GM18505 (cell line): Measurements from ENCODE around the gene SCN4B.

Source experiments
- ATAC-seq: cut with Tn5 transposase; IDR thresholded peaks from one replicate; pipeline ENCODE4 v1.9.1; 2021; ENCODE audit not compliant: unreplicated experiment
- POLR2A ChIP-seq: IDR thresholded peaks from 4 replicates; pipeline ENCODE4 v1.6.1; 2011; ENCODE audit warnings: borderline replicate concordance; ENCODE audit not compliant: insufficient read depth, insufficient read length; ENCODE audit errors: extremely low read depth

Gene SCN4B

GRCh38 chr11:118105657-118106305 lies 46.8 kb downstream of the SCN4B start:
- ATAC-seq, result no peak
- TF ChIP-seq POLR2A, result no peak

- ATAC-seq, result no peak
- no peak for TF ChIP-seq POLR2A
Measured at GRCh38 chr11:118104491-118104890, 48.1 kb downstream of the SCN4B start.

GRCh38 chr11:118102721-118103261 lies 49.8 kb downstream of the SCN4B start:
- no peak for TF ChIP-seq POLR2A
- no peak for ATAC-seq

DNA sequence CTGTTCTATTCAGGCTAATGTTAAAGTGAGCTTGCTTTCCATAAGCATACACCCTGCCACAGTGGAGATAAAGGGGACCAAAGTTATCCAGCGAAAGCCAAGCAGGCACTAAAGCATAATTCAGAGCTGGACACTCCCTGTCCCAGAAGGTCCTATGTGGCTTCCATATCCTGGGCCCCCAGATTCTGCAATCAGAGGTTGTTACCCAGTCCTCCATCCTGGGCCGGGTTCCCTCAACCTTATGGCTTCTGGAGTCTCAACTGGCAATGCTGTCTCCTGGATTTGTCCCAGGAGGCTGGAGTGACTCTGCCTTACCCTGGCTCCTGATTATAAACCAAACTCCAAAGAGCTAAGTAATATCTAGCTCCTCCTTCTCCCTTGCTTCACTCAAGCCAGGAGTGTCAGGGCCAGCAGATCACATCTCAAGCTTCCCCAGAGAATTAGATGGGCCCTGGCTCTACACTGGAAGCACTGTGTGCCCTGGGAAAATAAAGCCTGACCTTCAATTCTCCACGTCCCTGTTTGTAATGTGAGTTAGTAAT lies 51.9 kb downstream of the SCN4B start:
- TF ChIP-seq POLR2A, result no peak
- no peak for ATAC-seq

DNA sequence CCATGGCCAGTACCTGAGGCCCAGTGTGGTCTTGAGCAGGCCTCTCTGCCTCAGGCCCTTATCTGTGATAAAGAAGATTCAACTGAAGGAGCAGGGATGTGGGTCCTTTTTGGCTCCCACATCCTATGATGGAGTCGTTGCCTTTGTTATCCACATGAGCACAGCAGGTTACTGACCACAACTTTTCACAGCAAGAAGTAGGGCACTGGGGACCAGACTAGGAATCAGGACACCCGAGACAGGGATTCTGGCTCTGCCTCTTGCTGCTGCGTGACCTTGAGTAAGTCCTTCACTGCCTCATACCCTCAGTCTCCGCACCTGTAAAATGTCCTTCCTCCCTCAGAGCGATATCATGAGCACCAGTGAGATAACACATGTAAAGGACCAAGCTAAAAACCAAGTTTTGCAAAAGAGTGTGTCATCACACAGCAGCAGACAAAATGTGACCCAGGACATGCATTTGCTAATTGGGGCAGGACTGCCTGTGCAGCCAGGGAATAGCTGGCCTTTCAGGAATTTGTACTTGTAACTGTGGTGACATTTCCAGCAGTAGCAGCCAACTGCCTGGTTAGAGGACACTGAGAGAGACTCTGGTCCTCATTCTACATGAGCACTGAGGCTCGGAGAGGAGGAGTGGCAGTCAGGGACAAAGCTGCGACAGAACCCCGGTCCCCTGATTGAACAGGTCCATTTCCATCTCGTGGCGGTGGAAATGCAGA lies 52.6 kb downstream of the SCN4B start:
- no peak for ATAC-seq
- TF ChIP-seq POLR2A, result no peak

DNA sequence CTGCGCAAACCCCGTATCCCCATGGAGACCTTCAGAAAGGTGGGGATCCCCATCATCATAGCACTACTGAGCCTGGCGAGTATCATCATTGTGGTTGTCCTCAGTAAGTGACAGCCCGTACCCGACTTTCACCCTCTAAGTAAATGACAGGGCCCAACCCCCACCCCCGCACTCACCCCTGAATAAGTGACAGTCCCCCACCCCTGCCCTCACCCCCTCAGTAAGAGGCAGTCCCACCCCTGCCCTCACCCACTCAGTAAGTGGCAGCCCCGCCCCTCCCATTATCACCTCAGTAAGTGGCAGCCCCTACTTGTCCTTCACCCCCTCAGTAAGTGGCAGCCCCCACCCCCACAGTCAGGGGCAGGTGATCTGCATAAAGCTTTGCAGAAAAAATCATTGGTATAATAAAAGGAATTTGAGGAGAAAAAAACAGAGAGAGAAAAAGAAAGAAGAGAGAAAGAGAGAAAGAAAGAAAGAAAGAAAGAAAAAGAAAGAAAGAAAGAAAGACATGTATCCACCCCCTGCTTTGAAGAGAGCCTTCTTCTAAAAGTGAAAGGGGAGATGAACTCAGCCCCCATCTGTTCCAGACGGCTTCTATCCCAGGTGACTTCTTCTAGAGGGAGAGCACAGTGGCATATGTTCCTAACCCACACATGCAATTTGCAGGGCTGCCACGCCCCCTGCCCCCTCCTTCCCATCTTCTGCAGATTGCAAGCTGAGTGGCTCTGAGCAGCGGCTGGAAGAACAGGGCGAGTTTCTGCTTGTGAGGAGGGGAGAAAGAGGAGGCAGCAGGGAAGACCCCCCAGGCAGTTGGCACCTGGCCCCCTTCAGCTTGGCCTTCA lies 53.4 kb downstream of the SCN4B start:
- TF ChIP-seq POLR2A, result no peak
- ATAC-seq, result no peak

DNA sequence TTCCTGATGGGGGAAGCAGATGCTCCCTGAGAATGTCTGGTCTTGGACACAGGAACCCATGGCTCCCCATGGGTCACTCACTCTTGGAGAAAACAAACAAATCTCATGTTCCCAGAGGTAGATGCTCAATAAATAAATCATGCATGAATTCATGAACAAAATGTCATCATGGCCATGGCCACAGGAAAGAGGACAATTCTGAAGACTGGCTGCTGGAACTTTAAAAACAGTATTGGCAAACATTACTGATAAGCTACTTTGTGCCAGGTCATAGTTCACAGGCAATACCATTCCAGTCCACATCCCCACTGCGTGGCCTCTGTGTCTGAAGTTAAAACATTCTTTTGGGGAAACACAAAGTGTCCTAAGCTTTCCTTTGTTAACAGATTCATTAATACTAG lies 56.7 kb downstream of the SCN4B start:
- no peak for ATAC-seq
- TF ChIP-seq POLR2A, result no peak

- no peak for TF ChIP-seq POLR2A
- no peak for ATAC-seq
Measured at GRCh38 chr11:118095493-118095892, 57.1 kb downstream of the SCN4B start.

GRCh38 chr11:118092907-118093571 lies 59.6 kb downstream of the SCN4B start:
- no peak for ATAC-seq
- no peak for TF ChIP-seq POLR2A

DNA sequence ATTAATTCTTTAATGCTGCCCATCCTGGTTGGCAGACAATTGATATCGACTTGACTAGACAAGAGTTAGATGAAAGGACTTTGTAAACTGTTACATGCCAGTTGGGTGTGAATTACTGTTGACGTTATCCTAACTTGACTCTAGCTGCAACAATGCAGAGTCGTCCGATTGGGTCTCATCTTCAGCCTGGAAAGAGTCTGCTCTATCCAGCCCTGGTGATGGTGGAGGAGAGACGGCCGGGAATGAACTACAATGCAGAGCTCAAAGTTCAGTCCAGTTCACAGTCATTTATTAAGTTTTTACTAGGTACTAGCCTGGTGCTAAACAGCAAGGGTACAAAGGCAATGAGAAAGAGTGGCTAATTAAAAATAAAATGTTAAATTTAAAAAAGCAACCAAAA lies 60.9 kb downstream of the SCN4B start:
- ATAC-seq, result no peak
- no peak for TF ChIP-seq POLR2A

DNA sequence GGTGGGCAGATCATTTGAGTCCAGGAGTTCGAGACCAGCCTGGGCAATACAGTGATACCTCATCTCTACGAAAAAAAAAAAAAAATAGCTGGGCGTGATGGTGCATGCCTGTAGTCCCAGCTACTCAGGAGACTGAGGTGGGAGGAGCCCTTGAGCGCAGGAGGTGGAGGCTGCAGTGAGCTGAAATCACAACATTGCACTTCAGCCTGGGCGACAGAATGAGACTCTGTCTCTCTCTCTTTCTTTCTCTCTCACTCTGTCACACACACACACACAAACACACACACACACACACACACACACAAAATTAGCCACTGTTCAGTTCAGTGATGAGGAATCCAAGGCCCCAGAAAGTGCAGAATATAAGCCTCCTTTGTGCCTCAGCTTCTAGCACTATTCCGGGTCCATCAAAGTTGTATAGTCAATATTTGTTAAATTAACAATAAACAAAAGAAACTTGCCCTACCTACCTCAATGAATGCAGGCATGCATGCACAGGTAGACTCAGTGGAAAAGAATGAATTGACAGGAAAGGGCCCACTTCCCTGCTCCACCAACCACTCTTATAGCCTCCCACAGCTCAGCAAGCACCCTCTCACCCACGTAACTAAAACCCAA lies 62.0 kb downstream of the SCN4B start:
- ATAC-seq, result no peak
- no peak for TF ChIP-seq POLR2A

GRCh38 chr11:118088531-118088930 lies 64.1 kb downstream of the SCN4B start:
- no peak for TF ChIP-seq POLR2A
- ATAC-seq, result no peak
